Esophagus muscularis mucosa (tissue), 4 donors: ENCODE data around the gene PIWIL1.

Experiments
- EP300 ChIP-seq: sonication (generic); formaldehyde crosslinking; IDR thresholded peaks from one replicate; pipeline ENCODE4 v1.6.1; 2017; ENCODE audit warnings: antibody characterized with exemption
- POLR2A ChIP-seq: fragments of 450-650 bp; IDR thresholded peaks from one replicate; pipeline ENCODE4 v1.6.1; 2017; ENCODE audit warnings: antibody characterized with exemption, moderate library complexity, mild to moderate bottlenecking, low read depth
- POLR2AphosphoS5 ChIP-seq, 2 donors: sonication (generic); formaldehyde crosslinking; IDR thresholded peaks; one replicate each; pipeline ENCODE4 v1.6.1; 2017; ENCODE audit warnings: antibody characterized with exemption in 2 of 2
- TF ChIP-seq, protein P1 (sequence below), 3 experiments: fragments of 200-600 bp in 2 of 3; fragments of 450-650 bp in 1 of 3; sonication (generic) in 2 of 3; IDR thresholded peaks; one replicate each; pipeline ENCODE4 v1.5.1; 2017 to 2019; ENCODE audit warnings: antibody characterized with exemption in 3 of 3, mild to moderate bottlenecking in 2 of 3, moderate library complexity in 1 of 3

GRCh38 chr12:130405332-130405731, 67.6 kb downstream of the PIWIL1 start:
- TF ChIP-seq, protein P1, sequence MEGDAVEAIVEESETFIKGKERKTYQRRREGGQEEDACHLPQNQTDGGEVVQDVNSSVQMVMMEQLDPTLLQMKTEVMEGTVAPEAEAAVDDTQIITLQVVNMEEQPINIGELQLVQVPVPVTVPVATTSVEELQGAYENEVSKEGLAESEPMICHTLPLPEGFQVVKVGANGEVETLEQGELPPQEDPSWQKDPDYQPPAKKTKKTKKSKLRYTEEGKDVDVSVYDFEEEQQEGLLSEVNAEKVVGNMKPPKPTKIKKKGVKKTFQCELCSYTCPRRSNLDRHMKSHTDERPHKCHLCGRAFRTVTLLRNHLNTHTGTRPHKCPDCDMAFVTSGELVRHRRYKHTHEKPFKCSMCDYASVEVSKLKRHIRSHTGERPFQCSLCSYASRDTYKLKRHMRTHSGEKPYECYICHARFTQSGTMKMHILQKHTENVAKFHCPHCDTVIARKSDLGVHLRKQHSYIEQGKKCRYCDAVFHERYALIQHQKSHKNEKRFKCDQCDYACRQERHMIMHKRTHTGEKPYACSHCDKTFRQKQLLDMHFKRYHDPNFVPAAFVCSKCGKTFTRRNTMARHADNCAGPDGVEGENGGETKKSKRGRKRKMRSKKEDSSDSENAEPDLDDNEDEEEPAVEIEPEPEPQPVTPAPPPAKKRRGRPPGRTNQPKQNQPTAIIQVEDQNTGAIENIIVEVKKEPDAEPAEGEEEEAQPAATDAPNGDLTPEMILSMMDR (IDR thresholded peaks at IDR 0.05): no peak
- TF ChIP-seq POLR2A (no peak), POLR2AphosphoS5 (IDR thresholded peaks at IDR 0.05) (no peak), EP300 (no peak)
